GM23338 (cell line): ENCODE measurements around the gene CCDC68. TPM values are rescaled to one million over a fixed set of nuclear protein-coding genes. Genes with fewer than 3 reads are reported as not detected.

Experiments used
- ATAC-seq: fragments of 200-7000 bp; cut with Tn5 transposase; 3 replicates; pipeline ENCODE4 v1.9.1; 2020
- DNase-seq: peaks from one replicate; pipeline ENCODE4 v3.0.0-alpha.2; 2015; ENCODE audit warnings: low spot score
- H2AFZ ChIP-seq: fragments of 200-600 bp; sonication (generic); 2 replicates; pipeline ENCODE4 v1.8.0; 2016; ENCODE audit warnings: antibody characterized with exemption, mild to moderate bottlenecking, moderate library complexity
- H3F3A ChIP-seq: fragments of 200-600 bp; sonication (generic); replicated peaks from 2 replicates; pipeline ENCODE4 v1.8.0; 2017; ENCODE audit warnings: antibody characterized with exemption, mixed run types, low read depth
- H3K27ac ChIP-seq: fragments of 200-600 bp; sonication (generic); 2 replicates; pipeline ENCODE4 v1.6.1; 2016; ENCODE audit warnings: low read depth
- H3K27me3 ChIP-seq: fragments of 200-600 bp; sonication (generic); 2 replicates; pipeline ENCODE4 v1.8.0; 2016; ENCODE audit warnings: mild to moderate bottlenecking, mixed run types, moderate library complexity; ENCODE audit not compliant: insufficient read depth
- H3K36me3 ChIP-seq: fragments of 200-600 bp; sonication (generic); 2 replicates; pipeline ENCODE4 v1.8.0; 2016; ENCODE audit warnings: mild to moderate bottlenecking; ENCODE audit not compliant: insufficient read depth
- H3K4me1 ChIP-seq: fragments of 200-600 bp; sonication (generic); 2 replicates; pipeline ENCODE4 v1.8.0; 2016; ENCODE audit warnings: mild to moderate bottlenecking, moderate library complexity; ENCODE audit not compliant: insufficient read depth
- H3K4me2 ChIP-seq: fragments of 200-600 bp; sonication (generic); 2 replicates; pipeline ENCODE4 v1.7.1; 2017; ENCODE audit warnings: mixed run types
- H3K4me3 ChIP-seq: fragments of 200-600 bp; sonication (generic); 2 replicates; pipeline ENCODE4 v1.6.1; 2016; ENCODE audit warnings: mixed run types
- H3K79me2 ChIP-seq: fragments of 200-600 bp; sonication (generic); replicated peaks from 2 replicates; pipeline ENCODE4 v1.8.0; 2017; ENCODE audit warnings: mild to moderate bottlenecking; ENCODE audit not compliant: insufficient read depth
- H3K9me2 ChIP-seq: fragments of 200-600 bp; sonication (generic); 2 replicates; pipeline ENCODE4 v1.8.0; 2017; ENCODE audit not compliant: insufficient read depth
- H4K20me1 ChIP-seq: fragments of 200-600 bp; sonication (generic); replicated peaks from 2 replicates; pipeline ENCODE4 v1.8.0; 2017; ENCODE audit warnings: mild to moderate bottlenecking; ENCODE audit not compliant: insufficient read depth
- H3K27ac Mint-ChIP-seq: 2 replicates; pipeline ENCODE4 v1.8.0; 2020; ENCODE audit warnings: inconsistent platforms, mild to moderate bottlenecking, moderate library complexity, mixed read lengths
- H3K27me3 Mint-ChIP-seq: 3 replicates; pipeline ENCODE4 v1.8.0; 2022; ENCODE audit warnings: low read depth, mild to moderate bottlenecking, moderate library complexity, mixed read lengths, inconsistent platforms; ENCODE audit not compliant: insufficient read depth, poor library complexity
- H3K36me3 Mint-ChIP-seq: 3 replicates; pipeline ENCODE4 v1.8.0; 2021; ENCODE audit warnings: low read depth, mild to moderate bottlenecking, inconsistent platforms, moderate library complexity, mixed read lengths
- H3K4me1 Mint-ChIP-seq: 3 replicates; pipeline ENCODE4 v1.8.0; 2020; ENCODE audit warnings: mild to moderate bottlenecking, inconsistent platforms, mixed read lengths
- H3K4me3 Mint-ChIP-seq: 3 replicates; pipeline ENCODE4 v1.8.0; 2021; ENCODE audit warnings: moderate library complexity, mild to moderate bottlenecking, inconsistent platforms, mixed read lengths
- H3K9me3 Mint-ChIP-seq: 3 replicates; pipeline ENCODE4 v1.8.0; 2020; ENCODE audit warnings: moderate library complexity, mild to moderate bottlenecking, inconsistent platforms, mixed read lengths
- CREB1 ChIP-seq: fragments of 250-450 bp; sonication (Bioruptor Pico); IDR thresholded peaks from 2 replicates; pipeline ENCODE4 v1.5.0; 2020; ENCODE audit warnings: low read depth, mild to moderate bottlenecking, moderate library complexity
- EZH2 ChIP-seq: fragments of 200-600 bp; sonication (generic); IDR thresholded peaks from one replicate; pipeline ENCODE4 v1.8.0; 2017; ENCODE audit warnings: antibody characterized with exemption, mild to moderate bottlenecking, low read depth; ENCODE audit not compliant: unreplicated experiment
- EZH2phosphoT487 ChIP-seq: fragments of 200-600 bp; sonication (generic); IDR thresholded peaks from one replicate; pipeline ENCODE4 v1.8.1; 2018; ENCODE audit warnings: antibody characterized with exemption; ENCODE audit not compliant: unreplicated experiment
- JUNB ChIP-seq: IDR thresholded peaks from one replicate; pipeline ENCODE4 v1.6.1; 2016; ENCODE audit warnings: antibody characterized with exemption; ENCODE audit not compliant: unreplicated experiment
- NANOG ChIP-seq: IDR thresholded peaks from 2 replicates; pipeline ENCODE4 v1.6.1; 2016; ENCODE audit warnings: antibody characterized with exemption, borderline replicate concordance
- POLR2AphosphoS5 ChIP-seq: IDR thresholded peaks from 2 replicates; pipeline ENCODE4 v1.6.1; 2016; ENCODE audit warnings: antibody characterized with exemption, low read depth
- STAT1 ChIP-seq: IDR thresholded peaks from one replicate; pipeline ENCODE4 v1.6.1; 2016; ENCODE audit warnings: antibody characterized with exemption; ENCODE audit not compliant: unreplicated experiment
- ZNF114 ChIP-seq: fragments of 250-450 bp; sonication (Bioruptor Pico); IDR thresholded peaks from 2 replicates; pipeline ENCODE4 v1.5.0; 2020; ENCODE audit warnings: mild to moderate bottlenecking, moderate library complexity
- ZNF331 ChIP-seq: fragments of 250-450 bp; sonication (Bioruptor Pico); IDR thresholded peaks from 2 replicates; pipeline ENCODE4 v1.5.0; 2020; ENCODE audit warnings: low read depth, mild to moderate bottlenecking, moderate library complexity
- polyA plus RNA-seq: library from polyadenylated mRNA; unstranded; fragments of >200 nt; fragmentation: Nextera tagmentation; extraction: Ambion mirVana; gene quantifications from 2 replicates; pipeline ENCODE4 v1.2.1, GENCODE V29; 2016
- total RNA-seq: library from RNA; depleted of rRNA; stranded (reverse); fragments of >200 nt; shearing (Covaris generic); gene quantifications from 2 replicates; pipeline ENCODE4 v1.2.3, GENCODE V29; 2014
- TF ChIP-seq, protein P1 (sequence below): IDR thresholded peaks from one replicate; pipeline ENCODE4 v1.6.1; 2018; ENCODE audit warnings: antibody characterized with exemption; ENCODE audit not compliant: unreplicated experiment
- TF ChIP-seq, protein P2 (sequence below): fragments of 250-450 bp; sonication (Bioruptor Pico); IDR thresholded peaks from 2 replicates; pipeline ENCODE4 v1.5.0; 2020; ENCODE audit warnings: mild to moderate bottlenecking, moderate library complexity
- TF ChIP-seq, protein P3 (sequence below), 2 experiments: fragments of 200-600 bp in 1 of 2; sonication (generic) in 1 of 2; conservative IDR thresholded peaks; 2 replicates each; pipeline versions ENCODE4 v1.5.1 to v1.6.1; 2016 to 2017; ENCODE audit warnings: antibody characterized with exemption in 2 of 2, low read depth in 2 of 2, mild to moderate bottlenecking in 2 of 2, moderate library complexity in 1 of 2
- TF ChIP-seq, protein P4 (sequence below): IDR thresholded peaks from 2 replicates; pipeline ENCODE4 v1.6.1; 2016; ENCODE audit warnings: antibody characterized with exemption

The CCDC68 gene
- total and polyA plus RNA-seq, 2 experiments from 2014 or later: 1.6 to 3.7 TPM

GRCh38 chr18:54961016-54961423, 1.8 kb upstream of the CCDC68 start (continued):
- TF ChIP-seq POLR2AphosphoS5 (no peak), ZNF114 (CRISPR knock-in tag) (no peak), CREB1 (no peak)
- TF ChIP-seq, protein P1, sequence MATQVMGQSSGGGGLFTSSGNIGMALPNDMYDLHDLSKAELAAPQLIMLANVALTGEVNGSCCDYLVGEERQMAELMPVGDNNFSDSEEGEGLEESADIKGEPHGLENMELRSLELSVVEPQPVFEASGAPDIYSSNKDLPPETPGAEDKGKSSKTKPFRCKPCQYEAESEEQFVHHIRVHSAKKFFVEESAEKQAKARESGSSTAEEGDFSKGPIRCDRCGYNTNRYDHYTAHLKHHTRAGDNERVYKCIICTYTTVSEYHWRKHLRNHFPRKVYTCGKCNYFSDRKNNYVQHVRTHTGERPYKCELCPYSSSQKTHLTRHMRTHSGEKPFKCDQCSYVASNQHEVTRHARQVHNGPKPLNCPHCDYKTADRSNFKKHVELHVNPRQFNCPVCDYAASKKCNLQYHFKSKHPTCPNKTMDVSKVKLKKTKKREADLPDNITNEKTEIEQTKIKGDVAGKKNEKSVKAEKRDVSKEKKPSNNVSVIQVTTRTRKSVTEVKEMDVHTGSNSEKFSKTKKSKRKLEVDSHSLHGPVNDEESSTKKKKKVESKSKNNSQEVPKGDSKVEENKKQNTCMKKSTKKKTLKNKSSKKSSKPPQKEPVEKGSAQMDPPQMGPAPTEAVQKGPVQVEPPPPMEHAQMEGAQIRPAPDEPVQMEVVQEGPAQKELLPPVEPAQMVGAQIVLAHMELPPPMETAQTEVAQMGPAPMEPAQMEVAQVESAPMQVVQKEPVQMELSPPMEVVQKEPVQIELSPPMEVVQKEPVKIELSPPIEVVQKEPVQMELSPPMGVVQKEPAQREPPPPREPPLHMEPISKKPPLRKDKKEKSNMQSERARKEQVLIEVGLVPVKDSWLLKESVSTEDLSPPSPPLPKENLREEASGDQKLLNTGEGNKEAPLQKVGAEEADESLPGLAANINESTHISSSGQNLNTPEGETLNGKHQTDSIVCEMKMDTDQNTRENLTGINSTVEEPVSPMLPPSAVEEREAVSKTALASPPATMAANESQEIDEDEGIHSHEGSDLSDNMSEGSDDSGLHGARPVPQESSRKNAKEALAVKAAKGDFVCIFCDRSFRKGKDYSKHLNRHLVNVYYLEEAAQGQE: no peak

DNA sequence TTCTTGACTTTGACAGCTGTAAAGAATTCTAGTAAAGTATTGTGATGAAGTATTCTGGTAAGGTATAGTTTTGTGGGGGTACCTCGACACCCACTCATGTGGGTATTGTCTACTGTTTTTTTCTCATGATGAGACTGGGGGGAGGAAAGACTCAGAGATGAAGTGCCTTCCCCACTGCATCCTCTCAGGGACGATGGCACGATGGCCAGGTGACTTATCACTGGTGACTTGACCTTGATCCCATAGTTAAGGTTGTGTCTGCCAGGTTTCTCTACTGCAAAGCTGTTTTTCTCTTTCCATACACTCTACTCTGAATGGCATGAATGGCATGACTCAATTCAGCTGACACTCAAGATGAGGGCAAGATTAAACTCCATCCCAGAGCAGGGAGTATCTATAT, 936 bp upstream of the CCDC68 start:
- Histone ChIP-seq H3K79me2 (no peaks in the 10 kb centered on the region), H3K4me3 (no peak overlapping the region), H3K27ac (no peak overlapping the region), H3K27me3 (peaks cover 11% of the 10 kb centered on the region; the same call in 1 of the 2 replicates), H4K20me1 (no peaks in the 10 kb centered on the region), H3K4me1 (no peaks in the 10 kb centered on the region), H3K9me2 (no peaks in the 10 kb centered on the region), H3K4me2 (no peak overlapping the region), H2AFZ (no peak overlapping the region), H3K36me3 (no peaks in the 10 kb centered on the region), H3F3A (no peaks in the 10 kb centered on the region; the same call in 1 of the 2 replicates)
- H3K27me3 Mint-ChIP-seq: peaks cover 13% of the 10 kb centered on the region
- ATAC-seq: no peak
- no peak for DNase-seq
- H3K4me1 Mint-ChIP-seq: peaks cover 6% of the 10 kb centered on the region; the same call in 2 of the 3 replicates
- no peaks in the 10 kb centered on the region for H3K36me3 Mint-ChIP-seq
- peak overlapping the region; percentile 53 for H3K4me3 Mint-ChIP-seq
- no peaks in the 10 kb centered on the region for H3K9me3 Mint-ChIP-seq
- H3K27ac Mint-ChIP-seq: no peak overlapping the region
- TF ChIP-seq ZNF114 (CRISPR knock-in tag) (no peak), POLR2AphosphoS5 (no peak), JUNB (no peak), EZH2 (no peak), NANOG (no peak), EZH2phosphoT487 (no peak), CREB1 (no peak), STAT1 (no peak), ZNF331 (CRISPR knock-in tag) (no peak)
- TF ChIP-seq, protein P2, sequence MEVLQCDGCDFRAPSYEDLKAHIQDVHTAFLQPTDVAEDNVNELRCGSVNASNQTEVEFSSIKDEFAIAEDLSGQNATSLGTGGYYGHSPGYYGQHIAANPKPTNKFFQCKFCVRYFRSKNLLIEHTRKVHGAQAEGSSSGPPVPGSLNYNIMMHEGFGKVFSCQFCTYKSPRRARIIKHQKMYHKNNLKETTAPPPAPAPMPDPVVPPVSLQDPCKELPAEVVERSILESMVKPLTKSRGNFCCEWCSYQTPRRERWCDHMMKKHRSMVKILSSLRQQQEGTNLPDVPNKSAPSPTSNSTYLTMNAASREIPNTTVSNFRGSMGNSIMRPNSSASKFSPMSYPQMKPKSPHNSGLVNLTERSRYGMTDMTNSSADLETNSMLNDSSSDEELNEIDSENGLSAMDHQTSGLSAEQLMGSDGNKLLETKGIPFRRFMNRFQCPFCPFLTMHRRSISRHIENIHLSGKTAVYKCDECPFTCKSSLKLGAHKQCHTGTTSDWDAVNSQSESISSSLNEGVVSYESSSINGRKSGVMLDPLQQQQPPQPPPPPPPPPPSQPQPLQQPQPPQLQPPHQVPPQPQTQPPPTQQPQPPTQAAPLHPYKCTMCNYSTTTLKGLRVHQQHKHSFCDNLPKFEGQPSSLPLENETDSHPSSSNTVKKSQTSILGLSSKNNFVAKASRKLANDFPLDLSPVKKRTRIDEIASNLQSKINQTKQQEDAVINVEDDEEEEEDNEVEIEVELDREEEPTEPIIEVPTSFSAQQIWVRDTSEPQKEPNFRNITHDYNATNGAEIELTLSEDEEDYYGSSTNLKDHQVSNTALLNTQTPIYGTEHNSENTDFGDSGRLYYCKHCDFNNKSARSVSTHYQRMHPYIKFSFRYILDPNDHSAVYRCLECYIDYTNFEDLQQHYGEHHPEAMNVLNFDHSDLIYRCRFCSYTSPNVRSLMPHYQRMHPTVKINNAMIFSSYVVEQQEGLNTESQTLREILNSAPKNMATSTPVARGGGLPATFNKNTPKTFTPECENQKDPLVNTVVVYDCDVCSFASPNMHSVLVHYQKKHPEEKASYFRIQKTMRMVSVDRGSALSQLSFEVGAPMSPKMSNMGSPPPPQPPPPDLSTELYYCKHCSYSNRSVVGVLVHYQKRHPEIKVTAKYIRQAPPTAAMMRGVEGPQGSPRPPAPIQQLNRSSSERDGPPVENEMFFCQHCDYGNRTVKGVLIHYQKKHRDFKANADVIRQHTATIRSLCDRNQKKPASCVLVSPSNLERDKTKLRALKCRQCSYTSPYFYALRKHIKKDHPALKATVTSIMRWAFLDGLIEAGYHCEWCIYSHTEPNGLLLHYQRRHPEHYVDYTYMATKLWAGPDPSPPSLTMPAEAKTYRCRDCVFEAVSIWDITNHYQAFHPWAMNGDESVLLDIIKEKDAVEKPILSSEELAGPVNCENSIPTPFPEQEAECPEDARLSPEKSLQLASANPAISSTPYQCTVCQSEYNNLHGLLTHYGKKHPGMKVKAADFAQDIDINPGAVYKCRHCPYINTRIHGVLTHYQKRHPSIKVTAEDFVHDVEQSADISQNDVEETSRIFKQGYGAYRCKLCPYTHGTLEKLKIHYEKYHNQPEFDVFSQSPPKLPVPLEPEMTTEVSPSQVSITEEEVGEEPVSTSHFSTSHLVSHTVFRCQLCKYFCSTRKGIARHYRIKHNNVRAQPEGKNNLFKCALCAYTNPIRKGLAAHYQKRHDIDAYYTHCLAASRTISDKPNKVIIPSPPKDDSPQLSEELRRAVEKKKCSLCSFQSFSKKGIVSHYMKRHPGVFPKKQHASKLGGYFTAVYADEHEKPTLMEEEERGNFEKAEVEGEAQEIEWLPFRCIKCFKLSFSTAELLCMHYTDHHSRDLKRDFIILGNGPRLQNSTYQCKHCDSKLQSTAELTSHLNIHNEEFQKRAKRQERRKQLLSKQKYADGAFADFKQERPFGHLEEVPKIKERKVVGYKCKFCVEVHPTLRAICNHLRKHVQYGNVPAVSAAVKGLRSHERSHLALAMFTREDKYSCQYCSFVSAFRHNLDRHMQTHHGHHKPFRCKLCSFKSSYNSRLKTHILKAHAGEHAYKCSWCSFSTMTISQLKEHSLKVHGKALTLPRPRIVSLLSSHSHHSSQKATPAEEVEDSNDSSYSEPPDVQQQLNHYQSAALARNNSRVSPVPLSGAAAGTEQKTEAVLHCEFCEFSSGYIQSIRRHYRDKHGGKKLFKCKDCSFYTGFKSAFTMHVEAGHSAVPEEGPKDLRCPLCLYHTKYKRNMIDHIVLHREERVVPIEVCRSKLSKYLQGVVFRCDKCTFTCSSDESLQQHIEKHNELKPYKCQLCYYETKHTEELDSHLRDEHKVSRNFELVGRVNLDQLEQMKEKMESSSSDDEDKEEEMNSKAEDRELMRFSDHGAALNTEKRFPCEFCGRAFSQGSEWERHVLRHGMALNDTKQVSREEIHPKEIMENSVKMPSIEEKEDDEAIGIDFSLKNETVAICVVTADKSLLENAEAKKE (CRISPR knock-in tag): no peak
- TF ChIP-seq, protein P3, sequence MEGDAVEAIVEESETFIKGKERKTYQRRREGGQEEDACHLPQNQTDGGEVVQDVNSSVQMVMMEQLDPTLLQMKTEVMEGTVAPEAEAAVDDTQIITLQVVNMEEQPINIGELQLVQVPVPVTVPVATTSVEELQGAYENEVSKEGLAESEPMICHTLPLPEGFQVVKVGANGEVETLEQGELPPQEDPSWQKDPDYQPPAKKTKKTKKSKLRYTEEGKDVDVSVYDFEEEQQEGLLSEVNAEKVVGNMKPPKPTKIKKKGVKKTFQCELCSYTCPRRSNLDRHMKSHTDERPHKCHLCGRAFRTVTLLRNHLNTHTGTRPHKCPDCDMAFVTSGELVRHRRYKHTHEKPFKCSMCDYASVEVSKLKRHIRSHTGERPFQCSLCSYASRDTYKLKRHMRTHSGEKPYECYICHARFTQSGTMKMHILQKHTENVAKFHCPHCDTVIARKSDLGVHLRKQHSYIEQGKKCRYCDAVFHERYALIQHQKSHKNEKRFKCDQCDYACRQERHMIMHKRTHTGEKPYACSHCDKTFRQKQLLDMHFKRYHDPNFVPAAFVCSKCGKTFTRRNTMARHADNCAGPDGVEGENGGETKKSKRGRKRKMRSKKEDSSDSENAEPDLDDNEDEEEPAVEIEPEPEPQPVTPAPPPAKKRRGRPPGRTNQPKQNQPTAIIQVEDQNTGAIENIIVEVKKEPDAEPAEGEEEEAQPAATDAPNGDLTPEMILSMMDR (conservative IDR thresholded peaks at IDR 0.05; ENCODE audit: low read depth in 2 of 2): no peak
- TF ChIP-seq, protein P4, sequence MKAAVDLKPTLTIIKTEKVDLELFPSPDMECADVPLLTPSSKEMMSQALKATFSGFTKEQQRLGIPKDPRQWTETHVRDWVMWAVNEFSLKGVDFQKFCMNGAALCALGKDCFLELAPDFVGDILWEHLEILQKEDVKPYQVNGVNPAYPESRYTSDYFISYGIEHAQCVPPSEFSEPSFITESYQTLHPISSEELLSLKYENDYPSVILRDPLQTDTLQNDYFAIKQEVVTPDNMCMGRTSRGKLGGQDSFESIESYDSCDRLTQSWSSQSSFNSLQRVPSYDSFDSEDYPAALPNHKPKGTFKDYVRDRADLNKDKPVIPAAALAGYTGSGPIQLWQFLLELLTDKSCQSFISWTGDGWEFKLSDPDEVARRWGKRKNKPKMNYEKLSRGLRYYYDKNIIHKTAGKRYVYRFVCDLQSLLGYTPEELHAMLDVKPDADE: no peak
